ENCODE results near the gene ZDHHC5.

ZDHHC5 gene

DNA sequence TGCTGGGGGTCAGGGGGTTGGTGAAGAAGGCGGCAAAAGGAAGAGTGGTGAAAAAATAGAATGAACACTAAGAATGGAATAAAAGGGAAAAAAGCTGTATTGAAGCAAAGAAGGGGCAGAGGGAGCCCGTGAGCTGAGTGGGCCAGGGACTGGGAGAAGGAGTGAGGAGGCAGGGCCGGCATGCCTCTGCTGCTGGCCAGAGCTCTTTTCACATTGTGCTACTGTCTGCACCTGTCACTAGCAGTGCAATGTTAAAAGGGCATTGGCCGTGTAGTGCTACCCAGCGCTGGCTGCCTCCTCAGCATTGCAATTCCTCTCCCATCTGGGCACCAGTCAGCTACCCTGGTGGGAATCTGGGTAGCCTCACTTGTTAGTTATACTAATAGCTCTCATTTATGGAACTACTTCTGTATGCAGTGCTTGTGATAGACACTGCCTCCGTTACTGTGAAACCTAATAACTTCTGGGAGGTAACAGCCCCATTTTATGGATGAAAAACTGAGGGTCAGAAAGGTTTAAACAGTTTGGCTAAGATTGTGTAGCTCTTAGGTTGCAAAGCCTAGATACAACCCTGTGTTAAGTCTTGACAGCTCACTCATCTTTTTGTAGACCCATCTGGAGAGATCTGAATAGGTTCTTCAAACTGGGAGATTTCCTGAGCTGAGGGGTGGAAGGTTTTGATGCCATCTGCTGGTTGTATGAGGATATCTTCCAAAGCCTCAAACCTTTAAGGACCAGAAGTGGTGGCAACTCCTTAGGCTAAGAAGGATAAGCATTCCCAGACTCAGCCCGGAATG lies 26.7 kb upstream of the ZDHHC5 start:
- TF ChIP-seq, protein P1, sequence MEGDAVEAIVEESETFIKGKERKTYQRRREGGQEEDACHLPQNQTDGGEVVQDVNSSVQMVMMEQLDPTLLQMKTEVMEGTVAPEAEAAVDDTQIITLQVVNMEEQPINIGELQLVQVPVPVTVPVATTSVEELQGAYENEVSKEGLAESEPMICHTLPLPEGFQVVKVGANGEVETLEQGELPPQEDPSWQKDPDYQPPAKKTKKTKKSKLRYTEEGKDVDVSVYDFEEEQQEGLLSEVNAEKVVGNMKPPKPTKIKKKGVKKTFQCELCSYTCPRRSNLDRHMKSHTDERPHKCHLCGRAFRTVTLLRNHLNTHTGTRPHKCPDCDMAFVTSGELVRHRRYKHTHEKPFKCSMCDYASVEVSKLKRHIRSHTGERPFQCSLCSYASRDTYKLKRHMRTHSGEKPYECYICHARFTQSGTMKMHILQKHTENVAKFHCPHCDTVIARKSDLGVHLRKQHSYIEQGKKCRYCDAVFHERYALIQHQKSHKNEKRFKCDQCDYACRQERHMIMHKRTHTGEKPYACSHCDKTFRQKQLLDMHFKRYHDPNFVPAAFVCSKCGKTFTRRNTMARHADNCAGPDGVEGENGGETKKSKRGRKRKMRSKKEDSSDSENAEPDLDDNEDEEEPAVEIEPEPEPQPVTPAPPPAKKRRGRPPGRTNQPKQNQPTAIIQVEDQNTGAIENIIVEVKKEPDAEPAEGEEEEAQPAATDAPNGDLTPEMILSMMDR (IDR thresholded peaks at IDR 0.05; ENCODE audit: insufficient read depth, low read length, missing control alignments), result peak; percentile 54
- peak overlapping the region; percentile 6; the same call in 1 of the 2 replicates for H3K4me3 ChIP-seq (ENCODE audit: low read depth, low read length)
- DNase-seq (ENCODE audit: low read depth, low spot score), result no peak
- ChIA-PET CTCF (interaction anchor here (0.6 to 11.5 kb wide), 54 partner anchors 8 to 885 kb away, joined by 3 to 306 read pairs (median 4); partner anchors contain the start of genes CLP1, RTN4RL2, SERPING1 and SLC43A1), POLR2A (interaction anchor here (1.0 to 2.7 kb wide), 4 partner anchors 71 to 111 kb away, joined by 3 to 12 read pairs (median 4); partner anchors contain the start of genes TIMM10 and UBE2L6)

DNA sequence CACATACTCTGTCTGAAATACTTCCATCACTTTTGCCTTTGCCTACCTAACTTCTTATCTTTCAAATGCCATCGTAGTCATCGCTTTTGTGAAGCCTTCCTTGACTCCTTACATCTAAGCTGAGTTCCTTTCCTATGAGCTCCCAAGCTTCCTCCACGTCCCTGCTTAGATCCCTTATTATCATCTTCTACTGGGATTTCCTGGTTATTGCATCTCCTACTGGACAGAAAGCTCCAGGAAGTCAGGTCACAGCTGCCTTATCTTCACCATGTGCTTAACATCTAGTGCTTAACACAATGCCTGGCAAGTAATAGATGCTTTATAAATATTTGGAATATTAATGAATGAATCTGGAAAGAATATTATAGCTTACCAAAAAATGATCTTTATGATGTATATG lies 24.1 kb upstream of the ZDHHC5 start:
- no peak for DNase-seq (ENCODE audit: low read depth, low spot score)
- no peak overlapping the region for H3K4me3 ChIP-seq (ENCODE audit: low read depth, low read length)
- TF ChIP-seq, protein P1 (IDR thresholded peaks at IDR 0.05; ENCODE audit: insufficient read depth, low read length, missing control alignments), result no peak
- ChIA-PET POLR2A (interaction anchor here (1.2 kb wide), 1 partner anchor 76 kb away, joined by 5 read pairs; the partner anchor contains the start of gene UBE2L6), CTCF (interaction anchor here (0.6 to 11.5 kb wide), 39 partner anchors 9 to 880 kb away, joined by 3 to 306 read pairs (median 6); partner anchors contain the start of genes RTN4RL2, SLC43A1, TIMM10 and UBE2L6)

DNA sequence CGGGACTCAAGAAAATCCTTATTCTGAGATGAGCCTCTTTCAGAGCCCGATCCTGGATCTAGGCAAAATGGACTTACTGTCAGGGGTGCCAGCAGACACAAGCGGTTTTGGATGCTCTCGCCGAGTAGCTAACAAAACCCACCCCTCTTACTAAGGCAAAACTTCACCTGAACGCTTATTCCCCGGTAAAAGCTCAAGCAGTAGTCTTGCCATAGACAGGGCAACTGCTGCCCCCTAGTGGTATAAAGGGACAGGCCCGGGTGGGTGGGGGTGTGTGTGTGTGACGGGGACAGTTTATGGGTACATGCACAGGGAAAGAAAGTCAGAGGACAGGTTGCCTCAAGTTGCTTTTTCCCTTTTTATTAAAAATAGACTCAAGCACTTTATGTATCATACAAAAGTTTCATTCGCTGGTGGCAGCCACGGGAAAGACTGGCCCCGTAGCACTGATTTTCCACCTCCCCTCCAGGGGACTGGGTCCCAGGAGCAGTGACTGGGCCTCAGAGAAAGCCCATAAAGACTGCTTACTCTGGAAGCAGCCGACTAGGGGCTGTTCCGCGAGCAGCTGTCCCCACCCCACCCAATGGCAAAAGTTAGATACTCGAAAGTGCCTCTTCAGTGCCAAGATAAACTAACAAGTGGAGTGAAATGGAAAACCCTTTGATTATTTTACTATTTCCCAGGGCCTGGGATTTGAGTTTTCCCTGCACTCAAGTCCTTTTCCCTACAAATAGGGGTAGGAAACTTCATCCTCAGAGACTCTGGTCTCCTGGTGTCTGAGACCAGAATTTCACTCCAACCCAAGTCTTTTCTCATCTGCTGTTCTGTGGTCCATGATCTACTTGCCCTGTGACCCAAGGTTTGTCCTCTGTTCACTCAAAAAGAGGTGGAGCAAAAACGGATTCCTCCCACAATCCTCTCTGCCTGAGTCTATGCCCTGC lies 22.9 kb upstream of the ZDHHC5 start:
- no peak for DNase-seq (ENCODE audit: low read depth, low spot score)
- ChIA-PET CTCF (interaction anchor here (0.8 to 11.5 kb wide), 45 partner anchors 9 to 879 kb away, joined by 3 to 306 read pairs (median 6); partner anchors contain the start of genes RTN4RL2, SLC43A1, TIMM10 and UBE2L6), POLR2A (interaction anchor here (1.2 kb wide), 1 partner anchor 77 kb away, joined by 5 read pairs; the partner anchor contains the start of gene UBE2L6)
- no peak overlapping the region for H3K4me3 ChIP-seq (ENCODE audit: low read depth, low read length)
- TF ChIP-seq, protein P1 (IDR thresholded peaks at IDR 0.05; ENCODE audit: insufficient read depth, low read length, missing control alignments), result peak; percentile 82

DNA sequence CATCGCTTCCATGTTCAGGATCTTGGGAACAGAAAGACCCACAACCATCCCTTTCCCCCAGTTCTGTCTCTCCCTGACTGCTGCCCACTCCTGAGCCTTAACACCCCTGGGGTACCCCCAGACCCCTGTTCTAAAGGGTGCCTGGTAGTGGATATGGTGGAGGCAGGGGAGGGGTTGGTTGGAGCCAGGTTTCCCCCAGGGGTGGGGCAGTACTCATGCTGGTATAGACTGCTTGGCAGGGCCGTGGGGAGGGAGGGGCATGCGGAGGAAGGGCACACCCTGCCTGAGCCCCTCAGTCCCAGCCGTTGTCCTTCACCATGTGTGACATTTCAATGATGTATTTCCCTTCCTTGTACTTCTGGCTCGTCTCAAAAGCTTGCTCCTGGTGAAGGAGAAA lies 22.2 kb upstream of the ZDHHC5 start:
- ChIA-PET POLR2A (no interaction called here), CTCF (interaction anchor here (1.3 to 11.5 kb wide), 17 partner anchors 8 to 300 kb away, joined by 4 to 306 read pairs (median 9); partner anchors contain the start of genes RTN4RL2, SLC43A1, TIMM10 and UBE2L6)
- no peak overlapping the region for H3K4me3 ChIP-seq (ENCODE audit: low read depth, low read length)
- TF ChIP-seq, protein P1 (IDR thresholded peaks at IDR 0.05; ENCODE audit: insufficient read depth, low read length, missing control alignments), result no peak
- DNase-seq (ENCODE audit: low read depth, low spot score), result no peak

DNA sequence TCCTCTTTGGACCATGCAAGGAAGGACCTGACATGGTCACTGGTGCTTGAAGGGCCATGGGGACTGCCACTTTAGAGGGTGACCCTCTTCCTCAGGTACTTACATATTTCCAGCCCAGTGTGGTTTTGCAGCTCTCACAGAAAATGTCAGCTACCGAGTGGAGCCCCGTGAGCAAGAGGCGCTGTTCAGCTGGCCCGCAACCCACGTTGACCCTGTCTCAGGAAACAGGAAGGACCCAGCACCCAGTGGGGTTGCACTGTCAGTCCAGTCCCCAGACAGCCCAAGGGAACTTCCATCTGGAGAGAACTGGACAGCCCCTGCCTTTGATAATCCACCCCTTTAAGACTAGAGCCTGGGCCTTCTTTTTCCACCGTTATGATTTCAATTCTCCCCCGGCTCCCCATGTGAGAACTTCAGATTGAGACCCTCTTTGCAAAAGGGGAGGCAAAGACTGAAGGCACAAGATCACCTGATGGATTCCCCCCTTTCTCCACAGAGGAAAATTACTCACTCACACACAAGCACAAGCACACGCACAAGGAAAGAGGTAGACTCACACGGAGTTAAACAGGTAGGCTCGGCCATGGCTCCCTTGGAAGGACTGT lies 21.6 kb upstream of the ZDHHC5 start:
- no peak overlapping the region for H3K4me3 ChIP-seq (ENCODE audit: low read depth, low read length)
- ChIA-PET CTCF (interaction anchor here (0.9 to 11.5 kb wide), 5 partner anchors 76 to 867 kb away, joined by 3 to 306 read pairs (median 22); partner anchors contain the start of genes RTN4RL2 and UBE2L6), POLR2A (no interaction called here)
- DNase-seq (ENCODE audit: low read depth, low spot score), result no peak
- TF ChIP-seq, protein P1 (IDR thresholded peaks at IDR 0.05; ENCODE audit: insufficient read depth, low read length, missing control alignments), result no peak
